GF-D8 (cell line): Measurements from ENCODE around the gene PSD2.

ENCODE experiments used
- DNase-seq: peaks from one replicate; lab custom pipeline; 2025; lab: John Stamatoyannopoulos, UW

The PSD2 gene

DNA sequence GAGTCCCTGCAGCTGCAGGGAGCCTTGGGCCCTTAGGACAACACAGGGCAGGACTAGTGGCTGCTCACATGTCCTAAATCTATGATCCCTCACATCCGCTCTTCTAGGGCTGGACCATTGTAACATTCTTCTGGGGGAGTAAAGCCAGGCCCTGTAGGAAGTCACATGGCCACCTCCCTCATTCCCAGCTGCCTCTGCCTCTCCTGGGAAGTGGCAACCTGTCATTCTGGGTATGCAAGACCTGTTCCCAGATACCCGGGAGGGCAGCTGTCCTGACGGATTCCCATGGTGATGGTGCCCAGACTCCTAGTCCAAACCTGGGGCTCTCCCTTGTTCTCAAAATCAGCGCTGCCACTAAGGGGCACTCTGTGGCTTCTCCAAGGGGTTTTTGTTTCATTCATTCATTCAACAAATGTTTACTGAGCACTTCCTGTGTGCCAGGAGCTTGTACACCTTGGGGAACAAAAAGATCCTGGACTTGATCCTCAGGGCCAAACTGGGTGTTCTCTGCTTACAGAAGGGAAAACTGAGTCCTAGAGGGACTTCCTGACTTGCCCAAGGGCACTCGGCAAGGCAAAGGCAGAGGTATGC is 85.6 kb downstream of the PSD2 start:
- no peak for DNase-seq

DNA sequence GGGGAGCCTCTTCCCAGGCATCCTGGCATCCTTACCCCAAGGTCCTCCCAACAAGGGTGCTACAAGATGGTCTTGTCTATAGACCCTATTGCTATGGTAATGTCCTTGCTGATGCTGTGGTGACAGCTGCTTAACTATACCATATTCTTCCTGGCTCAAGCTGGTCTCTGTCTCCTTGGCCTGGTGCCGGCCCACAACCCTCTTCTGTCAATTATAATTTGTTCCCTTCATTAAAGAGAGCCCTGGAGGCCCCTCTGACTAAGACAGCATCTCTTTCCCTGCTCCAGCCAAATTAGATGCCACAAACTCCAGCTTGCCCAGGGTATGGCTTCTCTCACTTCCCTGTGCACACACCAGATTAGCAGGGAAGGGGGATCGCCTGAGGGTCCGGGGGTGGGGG is 86.7 kb downstream of the PSD2 start:
- DNase-seq, result no peak

DNA sequence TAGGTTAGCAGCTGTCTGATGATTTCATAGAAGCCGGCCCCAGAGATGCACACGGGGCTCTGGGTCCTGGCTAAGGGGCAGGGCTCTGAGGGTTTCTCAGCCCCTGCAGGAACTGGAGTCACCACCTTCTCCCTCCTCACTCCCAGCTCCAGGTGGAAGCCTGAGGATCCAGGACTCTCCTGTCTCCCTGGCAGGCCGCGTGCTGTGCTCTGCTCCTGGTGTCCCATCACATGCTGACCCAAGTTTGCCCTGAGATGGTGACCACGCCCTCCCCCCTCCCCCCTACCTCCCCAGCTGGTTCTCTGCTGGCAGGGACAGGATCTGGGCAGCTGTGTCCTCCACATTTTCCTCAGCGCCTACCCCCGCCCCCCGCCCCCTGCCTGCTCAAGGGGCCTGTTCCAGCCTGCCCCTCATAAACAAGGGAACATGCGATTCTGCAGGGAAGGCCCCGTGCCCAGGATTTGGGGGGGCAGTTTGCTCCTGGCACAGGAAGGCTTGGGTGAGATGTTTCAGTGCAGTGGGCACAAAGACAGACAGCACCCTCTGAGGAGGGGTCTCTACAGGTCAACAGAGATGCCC is 87.4 kb downstream of the PSD2 start:
- no peak for DNase-seq

DNA sequence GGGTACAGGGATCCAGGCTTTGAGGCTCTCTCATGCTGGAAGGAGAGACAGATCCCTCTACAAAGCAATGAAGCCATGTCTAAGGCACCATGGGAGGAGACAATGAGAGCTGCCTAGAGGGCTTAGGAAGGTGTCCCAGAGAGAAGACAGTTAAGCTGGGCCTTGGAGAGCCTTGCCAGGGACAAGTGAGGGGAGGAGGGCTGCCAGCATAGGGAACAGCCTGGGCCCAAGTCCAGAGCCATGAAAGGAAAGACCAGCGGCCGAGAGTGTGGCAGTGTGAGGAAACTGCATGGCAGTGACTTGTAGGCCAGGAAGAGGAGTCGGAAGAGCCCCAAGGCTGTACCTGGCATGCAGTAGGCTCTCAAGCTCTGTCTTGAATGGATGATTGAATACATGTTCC is 88.5 kb downstream of the PSD2 start:
- DNase-seq, result no peak

DNA sequence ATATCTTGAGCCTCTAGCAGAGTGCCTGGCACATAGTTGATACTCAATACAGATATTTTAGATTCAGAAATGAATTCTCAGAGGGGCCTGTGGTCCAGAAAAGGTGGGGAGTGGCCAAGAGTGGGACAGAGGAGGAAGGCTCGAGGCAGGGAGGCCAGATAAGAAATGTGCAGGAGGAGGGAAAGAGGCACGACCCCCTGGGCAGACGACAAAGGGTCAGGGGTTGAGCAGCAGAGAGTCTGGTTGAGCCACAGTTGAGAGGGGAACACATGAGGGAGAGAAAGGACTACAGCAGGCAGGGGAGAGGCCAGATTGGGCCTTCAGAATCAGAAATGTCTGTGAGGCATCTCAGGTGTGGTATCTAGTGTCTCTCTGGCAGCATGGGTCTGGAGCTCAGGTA is 89.1 kb downstream of the PSD2 start:
- no peak for DNase-seq

DNA sequence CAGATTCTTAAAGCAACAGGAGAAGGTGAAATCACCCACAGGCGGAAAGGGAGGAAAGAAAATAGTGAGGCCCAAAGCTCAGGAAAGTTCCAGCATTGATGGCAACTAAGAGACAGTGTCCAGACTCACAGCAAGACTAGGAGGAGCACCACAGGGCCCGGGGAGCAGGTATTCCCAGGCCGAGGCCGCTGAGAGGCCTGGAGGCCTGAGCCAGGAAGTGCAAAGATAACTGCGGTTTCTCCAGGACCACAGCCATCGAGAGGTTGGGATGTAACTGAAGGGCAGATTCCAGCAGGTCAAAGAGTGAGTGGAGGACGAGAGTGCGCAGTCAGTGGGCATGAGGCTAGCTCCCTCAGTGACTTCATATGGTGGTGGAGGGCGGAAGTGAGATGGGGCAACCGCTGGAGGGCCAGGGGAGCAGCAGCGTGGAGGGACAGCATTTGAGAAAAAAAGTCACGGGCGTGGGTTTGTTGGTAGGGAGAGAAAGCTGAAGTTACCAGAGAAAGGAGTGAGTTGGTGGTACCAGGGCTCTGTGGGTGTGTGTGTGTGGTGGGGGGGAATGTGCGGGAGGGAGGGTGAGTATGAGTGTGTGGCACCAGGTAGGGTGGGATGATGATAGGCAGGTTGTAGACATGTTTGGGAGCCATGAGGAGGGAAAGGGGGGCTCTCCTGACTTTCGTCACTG is 89.7 kb downstream of the PSD2 start:
- no peak for DNase-seq

DNA sequence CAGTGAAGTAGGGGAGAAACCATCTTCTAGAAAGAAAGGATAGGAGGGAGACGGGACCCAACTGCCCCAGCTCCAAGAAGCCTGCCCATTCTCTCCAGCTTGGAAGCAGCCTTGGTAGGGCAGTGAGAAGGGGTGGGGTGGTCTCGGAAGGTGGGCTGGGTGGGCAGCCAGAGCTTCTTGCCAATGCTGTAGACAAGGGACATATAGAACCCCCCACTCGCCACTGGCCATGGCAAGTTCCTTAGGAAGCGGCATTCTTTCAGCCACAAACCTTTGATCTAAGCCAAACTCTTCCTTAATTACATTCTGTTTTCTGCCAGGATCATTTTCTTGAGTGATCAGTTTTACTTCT is 90.2 kb downstream of the PSD2 start:
- no peak for DNase-seq

DNA sequence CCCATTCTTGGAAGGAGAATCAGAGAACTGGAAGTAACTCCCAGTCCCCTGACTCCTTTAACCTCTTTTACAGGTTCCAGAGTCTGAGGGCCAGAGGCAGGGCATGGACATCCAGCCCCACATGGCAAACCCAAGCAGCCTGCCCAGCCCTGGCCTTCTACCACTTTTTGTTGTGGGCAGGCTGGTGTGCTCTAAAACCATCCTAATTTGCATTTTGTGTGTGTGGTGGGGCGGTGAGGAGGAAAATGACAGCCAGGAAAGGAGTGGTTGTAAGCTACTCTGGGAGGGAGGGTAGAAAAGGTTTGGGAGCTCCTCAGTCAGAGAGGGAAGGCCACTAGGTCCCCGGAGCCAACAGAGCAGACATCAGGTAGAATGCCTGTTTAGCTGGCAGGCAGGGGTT is 90.6 kb downstream of the PSD2 start:
- DNase-seq, result no peak

DNA sequence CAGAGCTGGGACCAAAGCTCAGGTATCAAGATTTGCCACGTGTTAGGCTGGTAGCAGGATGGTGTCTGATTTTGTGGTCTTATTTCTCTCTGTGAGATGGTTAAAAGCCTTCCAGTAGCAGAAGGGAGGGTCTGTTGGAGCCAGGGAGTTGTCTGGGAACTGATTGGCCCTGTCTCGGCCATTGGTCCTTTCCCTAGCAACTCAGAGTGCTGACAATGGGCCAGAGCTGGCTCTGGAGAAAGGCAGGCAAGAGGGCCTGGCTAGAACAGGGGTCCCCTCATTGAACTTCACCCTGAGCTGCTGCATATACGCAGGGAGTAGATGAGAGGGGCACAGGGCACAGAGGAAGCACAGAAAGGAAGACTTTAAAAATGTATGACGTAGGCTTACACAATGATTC is 92.8 kb downstream of the PSD2 start:
- DNase-seq, result no peak

DNA sequence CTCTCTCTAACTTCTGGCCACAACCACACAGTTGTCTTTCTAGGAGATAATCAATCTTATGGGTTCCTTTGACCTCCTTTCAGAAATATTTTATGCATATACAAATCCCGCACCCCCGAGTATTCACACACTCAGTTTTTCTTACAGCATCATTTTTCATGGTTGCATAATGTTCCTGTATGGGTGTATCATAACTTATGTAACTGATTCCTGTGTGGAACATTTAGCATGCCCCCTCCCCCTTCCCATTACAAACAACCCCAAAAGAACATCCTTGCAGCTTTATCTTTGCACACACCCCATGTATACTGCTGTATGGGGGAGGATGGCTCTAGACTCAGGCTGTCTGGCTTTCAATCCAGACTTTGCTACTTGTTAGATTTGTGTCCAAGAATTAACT is 93.8 kb downstream of the PSD2 start:
- DNase-seq, result no peak

DNA sequence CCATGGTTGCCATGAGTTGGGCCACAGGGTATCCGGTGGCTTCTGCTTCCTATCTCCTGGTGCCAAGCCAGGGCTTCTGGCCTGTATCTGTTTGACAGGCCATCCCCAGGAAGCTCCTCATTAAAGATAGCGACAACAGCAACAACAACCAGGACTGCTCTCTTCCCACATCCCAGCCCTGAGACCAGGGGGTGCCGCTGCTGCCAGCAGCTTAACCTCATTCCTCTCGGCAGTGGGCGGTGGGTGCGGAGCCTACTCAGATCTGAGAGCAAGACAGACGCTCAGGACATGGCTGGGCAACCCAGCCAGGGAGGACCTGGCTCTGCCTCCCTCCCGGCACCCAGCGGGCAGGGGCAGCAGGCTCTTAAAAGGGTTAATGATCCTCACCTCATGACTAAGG is 98.3 kb downstream of the PSD2 start:
- DNase-seq, result no peak
